ENCODE data around the gene NTPCR.

The NTPCR gene, protein sequence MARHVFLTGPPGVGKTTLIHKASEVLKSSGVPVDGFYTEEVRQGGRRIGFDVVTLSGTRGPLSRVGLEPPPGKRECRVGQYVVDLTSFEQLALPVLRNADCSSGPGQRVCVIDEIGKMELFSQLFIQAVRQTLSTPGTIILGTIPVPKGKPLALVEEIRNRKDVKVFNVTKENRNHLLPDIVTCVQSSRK

DNA sequence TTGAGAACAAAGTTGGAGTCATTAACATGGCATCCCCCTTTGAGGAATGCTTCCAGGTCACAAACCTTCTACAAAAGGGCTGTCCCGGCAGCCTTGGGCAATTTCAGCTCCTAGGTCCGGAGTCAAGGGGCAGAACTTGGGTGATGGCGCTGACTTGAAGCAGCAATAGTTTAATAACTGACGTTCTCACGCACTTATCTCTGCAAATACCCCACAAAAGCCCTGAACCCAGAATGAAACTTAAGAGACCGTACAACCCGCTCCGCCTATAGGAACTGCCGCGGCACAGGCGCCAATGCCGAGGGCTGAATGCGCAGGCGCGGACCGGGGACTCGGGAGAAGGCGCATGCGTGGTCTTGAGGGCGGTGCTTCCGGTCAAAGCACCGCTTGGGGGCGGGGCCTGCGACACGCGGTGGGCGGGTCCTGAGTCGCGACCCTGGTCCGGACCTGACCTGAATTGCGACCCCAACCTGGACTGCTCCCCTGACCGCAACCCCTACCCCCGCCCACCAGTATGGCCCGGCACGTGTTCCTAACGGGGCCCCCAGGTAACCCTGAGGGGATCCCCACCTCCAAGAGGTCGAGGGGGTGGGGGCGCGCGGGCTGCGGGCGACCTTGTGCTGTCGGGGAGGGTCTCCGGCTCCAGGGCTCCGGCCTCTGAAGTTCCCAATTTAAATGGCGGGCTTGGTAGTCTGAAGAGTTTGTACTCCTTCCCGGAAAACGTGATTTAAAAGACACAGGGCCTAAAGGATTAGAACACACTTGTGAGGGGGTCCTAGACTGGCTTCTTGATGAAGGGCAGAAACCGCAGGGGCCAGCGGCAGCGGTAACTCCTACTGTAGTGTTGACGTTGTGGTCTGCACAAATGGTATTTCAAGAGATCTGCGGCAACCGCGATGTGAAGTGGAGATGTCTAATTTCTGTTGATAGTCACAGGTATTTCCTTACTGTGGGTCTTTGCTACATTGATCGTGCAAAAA, at the start of gene NTPCR:
TSS of gene NTPCR (plus strand) at position 415 of the 980 bp plus-strand sequence. CDS start at position 515, 100 bp downstream.
- in situ Hi-C loops (cut with MboI; ENCODE audit: low pct_unique_long_range_greater_than_20kb, low sequenced_read_pairs, unreplicated experiment), result no loop called here
- DNase-seq (ENCODE audit: low spot score), result peak; percentile 94
- TF ChIP-seq, protein P1, sequence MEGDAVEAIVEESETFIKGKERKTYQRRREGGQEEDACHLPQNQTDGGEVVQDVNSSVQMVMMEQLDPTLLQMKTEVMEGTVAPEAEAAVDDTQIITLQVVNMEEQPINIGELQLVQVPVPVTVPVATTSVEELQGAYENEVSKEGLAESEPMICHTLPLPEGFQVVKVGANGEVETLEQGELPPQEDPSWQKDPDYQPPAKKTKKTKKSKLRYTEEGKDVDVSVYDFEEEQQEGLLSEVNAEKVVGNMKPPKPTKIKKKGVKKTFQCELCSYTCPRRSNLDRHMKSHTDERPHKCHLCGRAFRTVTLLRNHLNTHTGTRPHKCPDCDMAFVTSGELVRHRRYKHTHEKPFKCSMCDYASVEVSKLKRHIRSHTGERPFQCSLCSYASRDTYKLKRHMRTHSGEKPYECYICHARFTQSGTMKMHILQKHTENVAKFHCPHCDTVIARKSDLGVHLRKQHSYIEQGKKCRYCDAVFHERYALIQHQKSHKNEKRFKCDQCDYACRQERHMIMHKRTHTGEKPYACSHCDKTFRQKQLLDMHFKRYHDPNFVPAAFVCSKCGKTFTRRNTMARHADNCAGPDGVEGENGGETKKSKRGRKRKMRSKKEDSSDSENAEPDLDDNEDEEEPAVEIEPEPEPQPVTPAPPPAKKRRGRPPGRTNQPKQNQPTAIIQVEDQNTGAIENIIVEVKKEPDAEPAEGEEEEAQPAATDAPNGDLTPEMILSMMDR (IDR thresholded peaks at IDR 0.05; ENCODE audit: extremely low read depth, insufficient read depth, missing control alignments), result no peak

DNA sequence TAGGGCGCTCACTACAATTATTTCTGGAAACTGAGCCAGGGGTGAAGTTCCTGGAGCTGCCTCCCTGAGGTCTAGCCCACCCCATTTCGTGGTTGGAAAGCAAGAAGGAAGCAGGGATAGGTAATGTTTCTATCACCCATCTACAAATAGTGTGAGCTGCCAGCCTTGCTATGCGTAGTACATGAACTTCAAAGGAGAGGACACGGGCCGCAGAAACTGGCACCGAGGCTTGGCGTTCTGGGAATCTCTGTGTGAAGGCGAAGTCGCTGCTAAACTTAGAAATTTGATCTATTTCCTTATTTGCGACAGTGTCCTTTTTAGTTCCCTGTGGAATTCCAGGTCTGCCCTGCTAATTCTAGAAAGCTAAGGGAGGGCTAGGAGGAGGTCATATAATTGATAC, 49.6 kb upstream of the NTPCR start:
- TF ChIP-seq, protein P1 (IDR thresholded peaks at IDR 0.05; ENCODE audit: extremely low read depth, insufficient read depth, missing control alignments), result no peak
- in situ Hi-C loops (cut with MboI; ENCODE audit: low pct_unique_long_range_greater_than_20kb, low sequenced_read_pairs, unreplicated experiment), result no loop called here
- no peak for DNase-seq (ENCODE audit: low spot score)

DNA sequence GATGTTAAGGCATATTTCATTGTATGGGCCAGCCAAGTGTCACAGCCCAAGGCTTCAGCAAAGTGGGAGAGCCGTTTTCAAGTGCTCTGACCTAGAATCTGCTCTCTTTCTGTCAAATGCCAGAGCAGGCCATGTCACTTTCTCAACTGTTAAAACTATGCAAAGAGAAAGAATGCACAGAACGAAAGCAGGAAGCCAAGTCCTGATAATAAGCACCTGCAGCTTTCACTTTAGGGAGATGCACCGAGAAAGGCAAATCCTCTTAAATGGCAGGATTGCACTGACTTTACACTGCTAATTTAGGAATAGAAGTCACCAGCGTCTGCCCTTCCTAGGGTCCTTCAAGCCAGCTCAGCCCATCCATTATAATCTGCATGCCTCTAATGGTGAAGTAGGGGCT, 49.2 kb upstream of the NTPCR start:
- TF ChIP-seq, protein P1 (IDR thresholded peaks at IDR 0.05; ENCODE audit: extremely low read depth, insufficient read depth, missing control alignments), result no peak
- in situ Hi-C loops (cut with MboI; ENCODE audit: low pct_unique_long_range_greater_than_20kb, low sequenced_read_pairs, unreplicated experiment), result no loop called here
- DNase-seq (ENCODE audit: low spot score), result no peak

DNA sequence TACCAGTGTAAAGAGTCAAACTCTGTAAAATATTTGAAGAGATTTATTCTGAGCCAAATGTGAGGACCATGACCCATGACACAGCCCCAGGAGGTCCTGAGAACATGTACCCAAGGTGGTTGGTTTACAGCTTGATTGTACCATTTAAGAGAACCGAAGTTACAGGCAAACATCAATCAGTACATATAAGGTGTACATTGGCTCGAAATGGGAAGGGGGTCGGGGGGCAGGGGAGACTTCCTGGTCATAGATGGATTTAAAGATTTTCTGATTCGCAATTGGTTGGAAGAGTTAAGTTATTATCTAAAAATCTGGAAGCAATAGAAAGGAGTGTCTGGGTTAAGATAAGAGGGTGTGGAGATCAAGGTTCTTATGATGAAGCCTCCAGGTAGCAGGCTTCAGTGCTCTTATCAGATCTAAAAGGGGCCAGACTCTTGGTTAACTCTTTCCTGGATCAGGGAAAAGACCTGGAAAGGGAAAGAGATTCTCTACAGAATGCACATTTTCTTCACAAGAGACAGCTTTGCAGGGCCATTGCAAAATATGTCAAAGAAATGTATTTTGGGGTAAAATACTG, 47.5 kb upstream of the NTPCR start:
- in situ Hi-C loops (cut with MboI; ENCODE audit: low pct_unique_long_range_greater_than_20kb, low sequenced_read_pairs, unreplicated experiment), result no loop called here
- DNase-seq (ENCODE audit: low spot score), result no peak
- TF ChIP-seq, protein P1 (IDR thresholded peaks at IDR 0.05; ENCODE audit: extremely low read depth, insufficient read depth, missing control alignments), result no peak

DNA sequence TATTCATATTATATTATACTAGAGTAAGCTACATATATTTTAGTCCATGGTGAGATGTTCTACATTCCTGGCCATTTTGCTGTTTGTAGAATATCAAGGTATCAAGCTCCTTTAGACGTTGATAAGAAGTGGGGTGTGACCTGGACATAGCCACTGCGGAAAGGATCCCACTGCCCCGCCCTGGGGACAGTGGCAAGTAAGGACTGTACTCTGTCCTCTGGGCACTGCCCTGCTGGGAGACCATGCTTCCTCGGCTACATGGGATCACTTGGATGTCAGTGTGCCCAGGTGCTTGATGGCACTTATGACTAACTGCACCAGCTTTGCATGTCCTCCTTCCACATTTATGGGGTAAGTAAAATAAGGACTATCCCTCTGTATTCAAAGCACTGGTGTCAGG, 46.3 kb upstream of the NTPCR start:
- DNase-seq (ENCODE audit: low spot score), result no peak

DNA sequence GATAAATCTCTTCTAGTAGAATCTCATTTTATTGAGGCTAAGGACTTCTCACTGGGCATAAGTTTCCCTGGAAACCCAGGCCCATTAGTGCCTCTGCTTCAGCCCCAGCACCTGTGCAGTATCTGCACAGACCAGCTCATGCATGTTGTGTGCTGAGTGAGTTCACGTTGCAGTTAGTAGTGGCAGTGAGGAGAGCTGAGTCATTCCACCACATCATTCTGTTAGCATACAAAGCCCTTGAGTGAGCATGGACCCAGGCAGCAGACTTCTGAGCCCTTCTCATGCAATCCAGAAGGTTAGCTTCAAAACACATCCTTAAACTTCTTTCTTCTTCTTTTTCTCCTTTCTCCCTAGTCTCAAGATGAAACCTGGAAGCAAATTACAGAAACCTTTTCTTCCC, 45.8 kb upstream of the NTPCR start:
- DNase-seq (ENCODE audit: low spot score), result no peak
- TF ChIP-seq, protein P1 (IDR thresholded peaks at IDR 0.05; ENCODE audit: extremely low read depth, insufficient read depth, missing control alignments), result no peak
- in situ Hi-C loops (cut with MboI; ENCODE audit: low pct_unique_long_range_greater_than_20kb, low sequenced_read_pairs, unreplicated experiment), result no loop called here

More for the DNA sequence above, 46.3 kb upstream of the NTPCR start:
- TF ChIP-seq, protein P1 (IDR thresholded peaks at IDR 0.05; ENCODE audit: extremely low read depth, insufficient read depth, missing control alignments), result no peak
- in situ Hi-C loops (cut with MboI; ENCODE audit: low pct_unique_long_range_greater_than_20kb, low sequenced_read_pairs, unreplicated experiment), result no loop called here
